HG03097 (cell line): Measurements from ENCODE around the gene SLC25A43.
"Not testable (repeated sequence)": the region's sequence is repeated elsewhere in the genome, so short reads cannot be mapped to it uniquely, and the experiment has no call there.

Experiments
- ATAC-seq: cut with Tn5 transposase; IDR thresholded peaks from one replicate; pipeline ENCODE4 v1.9.1; 2021; ENCODE audit not compliant: unreplicated experiment, low FRiP score

Gene SLC25A43

DNA sequence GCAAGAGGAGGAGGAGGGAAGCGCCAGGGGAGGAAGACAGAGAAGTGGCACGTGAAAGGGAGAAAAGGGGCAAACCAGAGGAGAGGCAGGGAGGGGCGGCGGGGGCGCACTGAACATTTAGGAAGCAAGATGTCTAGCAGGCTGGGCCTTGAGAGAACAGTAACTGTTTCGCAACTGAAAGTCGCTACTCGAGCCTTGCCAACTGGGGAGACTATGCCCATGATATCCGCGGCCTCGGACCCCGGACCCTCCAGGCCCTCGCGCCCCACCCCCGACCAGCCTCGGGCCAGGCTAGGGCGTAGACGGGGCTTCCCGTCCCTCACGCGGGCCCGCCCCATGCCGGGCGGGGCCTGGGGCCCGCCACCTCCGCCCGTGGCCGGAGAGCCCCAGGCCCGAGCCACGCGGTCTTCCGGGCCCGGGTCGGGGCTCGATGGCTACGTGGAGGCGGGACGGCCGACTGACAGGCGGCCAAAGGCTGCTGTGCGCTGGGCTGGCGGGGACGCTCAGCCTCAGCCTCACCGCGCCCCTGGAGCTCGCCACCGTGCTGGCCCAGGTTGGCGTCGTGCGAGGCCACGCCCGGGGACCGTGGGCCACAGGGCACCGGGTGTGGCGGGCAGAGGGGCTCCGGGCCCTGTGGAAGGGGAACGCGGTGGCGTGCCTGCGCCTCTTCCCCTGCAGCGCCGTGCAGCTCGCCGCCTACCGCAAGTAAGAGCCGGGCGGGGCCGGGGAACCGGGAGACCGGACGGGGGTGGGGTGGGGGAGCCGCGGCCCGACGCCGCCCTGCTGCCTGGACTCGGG, at the start of gene SLC25A43:
Gene SLC25A43 (plus strand): TSS at position 363 of the 798 bp plus-strand sequence. CDS start 68 bp downstream, at position 431.
- peak; percentile 79 for ATAC-seq

DNA sequence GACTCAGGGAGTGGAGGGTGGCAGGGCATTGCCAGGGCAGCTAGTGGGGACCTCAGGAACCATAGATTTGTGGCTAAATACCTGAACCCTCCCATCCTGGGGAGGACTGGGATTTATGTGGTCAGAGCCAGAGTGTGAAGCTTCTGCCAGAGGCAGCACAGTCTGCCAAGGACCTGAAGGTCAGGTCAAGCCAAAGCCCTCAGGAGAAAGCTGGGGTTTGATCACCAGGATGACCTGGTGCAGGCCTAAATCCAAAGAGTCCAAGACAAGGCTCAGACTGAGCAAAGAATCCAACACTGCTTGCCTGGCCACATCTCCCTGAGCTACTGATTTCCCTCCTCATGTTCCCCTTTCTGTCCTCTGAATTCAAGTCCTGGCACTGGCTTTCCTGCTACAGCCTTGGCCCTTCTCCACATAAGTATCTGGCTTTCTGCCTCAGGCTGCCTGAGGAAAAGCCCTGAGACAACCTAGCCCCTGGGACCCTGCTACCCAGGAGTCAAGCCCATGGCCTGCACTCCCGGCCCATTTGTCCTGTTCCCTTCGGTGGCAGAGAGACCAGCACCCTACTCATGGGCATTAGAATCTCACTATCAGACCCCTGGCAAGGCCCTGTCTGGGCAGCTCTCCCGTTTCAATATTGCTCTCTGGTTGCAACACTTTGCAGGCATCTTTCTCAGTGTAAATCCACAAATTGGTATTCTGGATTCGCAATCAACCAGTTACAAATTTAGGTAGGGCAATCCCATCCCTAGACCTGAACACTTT, 39.3 kb upstream of the SLC25A43 start:
- no peak for ATAC-seq

DNA sequence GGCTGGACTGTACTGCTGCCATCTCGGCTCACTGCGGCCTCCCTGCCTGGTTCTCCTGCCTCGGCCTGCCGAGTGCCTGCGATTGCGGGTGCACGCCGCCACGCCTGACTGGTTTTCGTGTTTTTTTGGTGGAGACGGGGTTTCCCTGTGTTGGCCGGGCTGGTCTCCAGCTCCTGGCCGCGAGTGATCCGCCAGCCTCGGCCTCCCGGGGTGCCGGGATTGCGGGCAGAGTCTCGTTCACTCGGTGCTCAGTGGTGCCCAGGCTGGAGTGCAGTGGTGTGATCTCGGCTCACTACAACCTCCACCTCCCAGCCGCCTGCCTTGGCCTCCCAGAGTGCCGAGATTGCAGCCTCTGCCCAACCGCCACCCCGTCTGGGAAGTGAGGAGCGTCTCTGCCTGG, 37.7 kb upstream of the SLC25A43 start:
- ATAC-seq = not testable (repeated sequence)

DNA sequence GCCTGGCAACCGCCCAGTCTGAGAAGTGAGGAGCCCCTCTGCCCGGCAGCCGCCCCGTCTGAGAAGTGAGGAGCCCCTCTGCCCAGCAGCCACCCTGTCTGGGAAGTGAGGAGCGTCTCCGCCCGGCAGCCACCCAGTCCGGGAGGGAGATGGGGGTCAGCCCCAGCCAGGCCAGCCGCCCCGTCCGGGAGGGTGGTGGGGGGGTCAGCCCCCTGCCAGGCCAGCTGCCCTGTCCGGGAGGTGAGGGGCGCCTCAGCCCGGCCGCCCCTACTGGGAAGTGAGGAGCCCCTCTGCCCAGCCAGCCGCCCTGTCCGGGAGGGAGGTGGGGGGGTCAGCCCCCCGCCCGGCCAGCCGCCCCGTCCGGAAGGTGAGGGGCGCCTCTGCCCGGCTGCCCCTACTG, 37.1 kb upstream of the SLC25A43 start:
- ATAC-seq = not testable (repeated sequence)

DNA sequence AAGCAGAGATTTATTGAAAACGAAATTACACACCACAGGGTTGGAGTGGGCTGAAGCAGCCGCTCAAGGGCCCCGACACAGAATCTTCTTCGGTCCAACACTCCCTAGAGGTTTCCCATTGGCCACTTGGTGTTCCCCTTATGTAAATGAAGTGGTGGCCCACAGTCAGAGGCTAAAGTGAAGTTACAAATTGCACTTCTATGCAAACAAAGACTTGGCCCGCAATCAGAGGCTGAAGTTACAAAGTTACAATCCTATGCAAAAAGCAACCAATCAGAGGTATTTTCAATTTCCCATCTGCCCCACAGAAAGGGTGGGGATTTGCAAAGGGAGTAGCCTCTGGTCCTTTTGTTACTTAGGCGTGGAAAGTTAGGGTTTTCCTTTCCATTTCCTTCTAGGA, 35.7 kb upstream of the SLC25A43 start:
- no peak for ATAC-seq

DNA sequence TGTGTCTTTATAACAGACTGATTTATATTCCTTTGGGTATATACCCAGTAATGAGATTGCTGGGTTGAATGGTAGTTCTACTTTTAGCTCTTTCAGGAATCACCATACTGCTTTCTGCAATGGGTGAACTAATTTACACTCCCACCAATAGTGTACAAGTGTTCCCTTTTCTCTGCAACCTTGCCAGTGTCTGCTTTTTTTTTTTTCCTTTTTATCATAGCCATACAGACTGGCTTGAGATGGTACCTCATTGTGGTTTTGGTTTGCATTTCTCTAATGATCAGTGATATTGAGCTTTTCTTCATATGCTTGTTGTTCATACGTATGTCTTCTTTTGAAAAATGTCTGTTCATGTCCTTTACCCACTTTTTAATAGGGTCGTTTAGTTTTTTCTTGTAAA, 27.3 kb upstream of the SLC25A43 start:
- not testable (repeated sequence) for ATAC-seq

DNA sequence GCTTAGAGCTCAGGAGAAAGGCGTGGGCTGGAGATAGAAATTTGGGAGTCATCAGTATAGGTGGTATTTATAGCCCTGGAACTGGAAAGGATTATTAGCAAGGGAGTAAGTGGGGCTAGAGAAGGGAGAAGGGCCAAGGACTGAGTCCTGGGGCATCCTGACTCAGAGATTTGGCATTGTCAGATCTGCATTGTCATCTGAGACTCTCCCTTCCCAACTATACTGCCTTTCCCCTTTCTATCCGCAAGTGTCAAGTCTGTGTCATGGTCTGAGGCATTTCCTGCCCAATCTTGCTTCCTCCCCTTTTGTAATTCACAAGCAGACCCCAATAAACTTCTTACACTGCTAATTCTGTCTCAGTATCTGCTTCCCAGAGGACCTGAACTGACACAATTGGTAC, 24.4 kb upstream of the SLC25A43 start:
- no peak for ATAC-seq

DNA sequence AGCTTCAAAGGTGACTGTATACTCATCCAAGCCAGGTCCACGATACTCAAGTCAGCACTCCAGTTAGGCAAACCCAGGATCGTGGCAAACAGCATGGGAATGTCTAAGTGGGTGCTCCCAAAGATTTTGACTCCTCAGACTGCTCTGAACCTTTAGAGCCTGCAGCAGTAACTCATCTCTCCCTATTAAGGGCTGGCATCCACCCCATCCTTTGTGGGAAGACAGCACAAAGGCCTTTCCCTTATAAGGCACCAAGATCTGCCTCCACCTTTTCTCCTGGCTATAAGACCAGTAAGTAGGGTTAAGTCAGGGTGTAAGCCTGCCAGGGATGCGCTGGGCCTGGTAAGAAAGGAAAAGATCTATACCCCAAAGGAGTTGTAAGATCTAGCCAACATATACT, 23.6 kb upstream of the SLC25A43 start:
- ATAC-seq = no peak

DNA sequence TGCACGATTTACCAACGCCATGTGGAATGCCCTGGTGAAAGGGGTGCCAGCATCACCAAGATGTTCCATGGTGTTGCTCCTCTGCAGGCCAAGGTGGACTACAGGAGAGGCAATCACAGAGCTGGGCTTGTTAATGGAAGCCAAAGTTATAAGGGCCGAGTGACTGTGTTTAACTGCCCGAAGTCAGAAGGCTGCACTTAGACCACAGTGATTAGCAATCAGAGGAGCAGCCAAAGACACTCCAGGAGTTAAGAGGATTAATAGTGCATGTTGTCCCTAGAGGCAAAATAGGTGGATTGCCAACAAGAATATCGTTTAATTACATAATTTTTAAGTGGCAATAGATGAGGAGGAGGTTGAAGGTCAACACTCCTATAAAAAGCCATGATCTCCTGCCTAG, 22.8 kb upstream of the SLC25A43 start:
- ATAC-seq = no peak

DNA sequence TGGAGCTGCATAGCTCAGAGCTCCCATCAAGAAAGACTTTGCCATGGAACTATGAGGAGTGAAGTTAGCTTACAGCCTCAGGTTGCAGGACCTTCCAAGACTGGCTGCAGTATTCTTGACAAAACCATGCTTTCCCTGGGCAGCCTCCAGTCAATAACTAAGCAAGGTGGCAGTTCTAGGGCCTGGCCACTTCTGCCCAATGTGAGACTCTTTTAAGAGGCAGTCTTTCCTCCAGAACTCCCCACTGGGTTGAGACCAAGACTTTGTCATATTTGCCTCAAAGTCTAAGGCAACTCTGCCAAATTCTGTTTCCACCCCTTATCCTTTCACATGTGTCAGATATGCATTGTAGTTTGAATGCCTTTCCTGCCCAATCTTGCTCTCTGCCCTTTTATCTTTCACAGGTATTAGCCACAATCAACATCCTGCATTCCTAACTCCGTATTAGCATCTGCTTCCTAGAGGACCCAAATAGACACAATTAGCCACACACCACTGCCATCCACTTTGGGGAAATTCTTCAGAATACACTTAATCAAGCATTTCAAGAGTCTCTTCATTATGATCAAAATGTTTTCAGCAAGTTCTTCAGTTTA, 17.7 kb upstream of the SLC25A43 start:
- no peak for ATAC-seq

DNA sequence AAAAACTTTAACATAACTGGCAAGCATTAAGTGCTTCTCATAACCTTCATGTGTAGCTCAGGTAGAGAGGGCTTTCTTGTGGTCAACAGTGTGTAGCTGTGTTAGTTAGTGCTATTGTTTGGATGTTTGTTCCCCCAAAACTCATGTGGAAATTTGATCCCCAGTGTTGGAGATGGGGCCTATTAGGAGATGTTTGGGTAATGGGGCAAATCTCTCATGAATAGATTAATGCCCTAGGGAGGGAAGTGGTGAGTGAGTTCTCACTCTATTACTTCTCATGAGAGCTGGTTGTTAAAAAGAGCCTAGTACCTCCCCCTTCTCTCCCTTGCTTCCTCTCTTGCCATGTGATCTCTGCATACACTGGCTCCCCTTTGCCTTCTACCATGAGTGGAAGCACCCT, 16.5 kb upstream of the SLC25A43 start:
- no peak for ATAC-seq

DNA sequence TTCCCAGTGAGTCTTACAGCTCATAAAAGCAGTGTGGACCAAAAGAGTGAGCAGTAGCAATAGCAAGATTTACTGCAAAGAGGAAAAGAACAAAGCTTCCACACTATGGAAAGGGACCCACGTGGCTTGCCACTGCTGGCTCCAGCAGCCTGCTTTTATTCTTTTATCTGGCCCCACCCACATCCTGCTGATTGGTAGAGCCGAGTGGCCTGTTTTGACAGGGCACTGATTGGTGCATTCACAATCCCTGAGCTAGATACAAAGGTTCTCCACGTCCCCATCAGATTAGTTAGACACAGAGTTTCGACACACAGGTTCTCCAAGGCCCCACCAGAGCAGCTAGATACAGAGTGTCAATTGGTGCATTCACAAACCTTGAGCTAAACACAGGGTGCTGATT, 12.5 kb upstream of the SLC25A43 start:
- ATAC-seq = not testable (repeated sequence)

DNA sequence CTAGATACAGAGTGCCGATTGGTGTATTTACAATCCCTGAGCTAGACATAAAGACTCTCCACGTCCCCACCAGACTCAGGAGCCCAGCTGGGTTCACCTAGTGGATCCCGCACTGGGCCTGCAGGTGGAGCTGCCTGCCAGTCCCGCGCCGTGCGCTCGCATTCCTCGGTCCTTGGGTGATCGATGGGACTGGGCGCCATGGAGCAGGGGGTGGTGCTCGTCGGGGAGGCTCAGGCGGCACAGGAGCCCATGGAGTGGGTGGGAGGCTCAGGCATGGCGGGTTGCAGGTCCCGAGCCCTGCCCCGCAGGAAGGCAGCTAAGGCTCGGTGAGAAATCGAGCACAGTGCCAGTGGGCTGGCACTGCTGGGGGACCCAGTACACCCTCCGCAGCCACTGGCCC, 11.7 kb upstream of the SLC25A43 start:
- not testable (repeated sequence) for ATAC-seq

DNA sequence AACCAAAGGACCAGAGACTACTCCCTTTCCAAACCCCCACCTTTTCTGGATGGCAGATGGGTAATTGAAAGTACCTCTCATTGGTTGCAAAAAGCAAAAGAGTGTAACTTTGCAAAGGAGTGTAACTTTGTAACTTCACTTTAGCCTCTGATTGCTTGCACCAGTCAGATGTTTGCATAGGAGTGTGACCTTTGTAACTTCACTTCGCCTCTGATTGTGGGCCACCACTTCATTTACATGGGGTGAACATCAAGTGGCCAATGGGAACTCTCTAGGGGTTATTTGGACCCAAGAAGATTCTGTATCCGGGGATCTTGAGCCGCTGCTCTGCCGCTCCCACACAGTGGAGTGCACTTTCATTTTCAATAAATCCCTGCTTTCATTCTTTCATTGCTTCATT, 9.9 kb upstream of the SLC25A43 start:
- no peak for ATAC-seq

DNA sequence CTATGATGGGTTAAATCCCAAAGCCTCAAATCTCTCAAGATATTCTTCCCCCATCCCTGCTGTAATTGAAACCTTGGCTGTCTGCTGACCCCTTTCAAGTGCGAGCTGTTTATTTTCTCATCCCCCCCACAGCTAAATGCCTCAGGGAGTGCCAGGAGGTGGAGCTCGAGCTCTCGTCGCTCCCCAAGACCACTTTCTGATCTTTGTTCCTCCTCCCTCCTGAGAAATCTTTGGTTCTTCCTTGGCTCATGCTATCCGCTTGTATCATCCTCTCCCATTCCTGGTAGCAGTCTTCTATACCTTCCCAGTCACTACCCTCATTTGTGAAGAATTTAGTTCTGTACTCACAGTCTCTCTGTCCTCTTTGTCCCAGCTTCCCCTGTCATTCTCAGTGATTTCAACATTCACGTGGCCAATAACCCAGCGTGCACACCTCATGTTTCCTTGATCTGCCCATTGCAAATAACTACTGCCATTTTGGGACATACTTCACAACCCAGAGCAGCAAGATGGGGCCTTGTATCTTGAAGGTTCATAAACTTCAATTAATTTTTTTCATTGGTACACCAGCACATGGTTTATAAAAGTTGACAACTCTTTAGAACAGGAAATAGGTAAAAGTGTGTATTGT, 9.2 kb upstream of the SLC25A43 start:
- no peak for ATAC-seq

DNA sequence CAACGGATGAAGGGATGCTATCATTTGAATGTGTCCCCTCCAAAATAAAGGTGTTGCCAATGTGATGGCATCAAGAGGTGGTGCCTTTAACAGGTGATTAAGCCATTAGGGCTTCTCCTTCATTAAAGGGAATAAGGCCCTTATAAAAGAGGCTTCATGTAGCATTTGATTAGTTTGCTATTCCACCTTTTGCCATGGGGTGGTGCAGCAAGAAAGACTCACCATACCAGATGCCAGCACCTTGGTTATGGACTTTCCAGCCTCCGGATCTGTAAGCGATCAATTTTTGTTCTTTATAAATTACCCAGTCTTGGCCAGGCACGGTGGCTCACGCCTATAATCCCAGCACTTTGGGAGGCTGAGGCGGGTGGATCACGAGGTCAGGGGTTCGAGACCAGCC, 7.9 kb upstream of the SLC25A43 start:
- ATAC-seq = no peak

DNA sequence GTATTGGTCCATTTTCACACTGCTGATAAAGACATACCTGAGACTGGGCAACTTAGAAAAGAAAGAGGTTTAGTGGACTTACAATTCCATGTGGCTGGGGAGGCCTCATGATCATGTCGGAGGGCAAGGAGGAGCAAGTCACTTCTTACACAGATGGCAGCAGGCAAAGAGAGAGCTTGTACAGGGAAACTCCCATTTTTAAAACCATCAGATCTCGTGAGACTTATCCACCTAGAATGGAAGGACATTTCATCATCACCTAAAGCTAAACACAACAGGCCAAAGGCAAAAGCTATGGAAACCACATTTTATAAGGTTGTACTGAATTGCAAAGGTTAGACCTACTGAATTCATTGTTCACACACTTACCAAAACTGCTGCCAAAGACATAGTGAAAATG, 6.0 kb upstream of the SLC25A43 start:
- ATAC-seq = no peak

DNA sequence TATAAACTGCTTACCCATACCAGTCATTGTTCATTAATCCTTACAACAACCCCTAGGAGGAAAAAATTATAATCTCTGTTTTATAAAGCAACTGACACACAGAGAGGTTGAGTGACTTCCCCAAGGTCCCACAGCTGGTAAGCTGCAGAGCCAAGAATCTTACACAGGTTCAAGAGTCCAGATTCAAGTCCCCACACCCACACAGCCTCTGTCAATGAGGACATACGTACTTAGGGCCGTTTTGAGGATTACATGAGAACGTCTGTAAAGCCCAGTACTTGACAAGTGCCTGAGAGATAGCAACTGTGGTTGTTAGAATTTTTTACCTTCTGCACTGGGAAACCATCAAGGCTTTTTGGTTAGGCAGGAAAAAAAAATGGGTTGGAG, 556 bp upstream of the SLC25A43 start:
- no peak for ATAC-seq

DNA sequence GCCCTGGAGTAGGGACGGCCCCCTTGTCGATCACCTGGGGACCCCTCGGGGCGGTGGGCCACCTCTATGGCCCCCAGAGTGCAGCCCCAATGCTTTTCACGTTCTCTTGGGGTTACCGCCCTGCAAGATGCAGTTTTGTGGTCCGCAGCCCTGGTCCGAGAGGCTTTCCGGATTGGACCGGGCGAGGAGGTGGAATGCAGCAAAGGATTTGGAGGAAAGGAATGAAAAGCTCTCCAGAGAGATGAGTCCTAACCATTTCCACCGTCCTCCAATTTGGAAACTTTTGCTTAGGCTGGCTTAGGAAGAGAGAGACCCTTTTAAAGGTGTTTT, 601 bp downstream of the SLC25A43 start:
- ATAC-seq = no peak

DNA sequence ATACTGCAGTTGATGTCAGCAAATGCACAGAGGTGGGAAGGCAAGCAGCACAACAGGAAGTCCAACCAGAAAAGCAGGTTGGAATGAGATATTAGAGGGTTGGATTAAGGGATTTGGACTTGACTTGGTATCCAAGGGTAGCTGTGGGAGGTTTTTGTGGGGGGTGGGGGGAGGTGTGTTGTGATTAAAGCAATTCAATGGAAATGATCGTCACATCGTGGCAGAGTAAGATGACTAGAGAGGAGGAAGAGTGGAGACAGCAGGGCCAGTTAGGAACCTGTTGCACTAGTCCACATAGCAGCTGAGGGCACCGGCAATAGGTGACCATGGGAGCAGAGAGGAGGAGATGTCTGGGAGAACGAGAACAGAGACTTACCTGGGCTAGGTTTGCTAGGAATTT, 2.4 kb downstream of the SLC25A43 start:
- no peak for ATAC-seq

DNA sequence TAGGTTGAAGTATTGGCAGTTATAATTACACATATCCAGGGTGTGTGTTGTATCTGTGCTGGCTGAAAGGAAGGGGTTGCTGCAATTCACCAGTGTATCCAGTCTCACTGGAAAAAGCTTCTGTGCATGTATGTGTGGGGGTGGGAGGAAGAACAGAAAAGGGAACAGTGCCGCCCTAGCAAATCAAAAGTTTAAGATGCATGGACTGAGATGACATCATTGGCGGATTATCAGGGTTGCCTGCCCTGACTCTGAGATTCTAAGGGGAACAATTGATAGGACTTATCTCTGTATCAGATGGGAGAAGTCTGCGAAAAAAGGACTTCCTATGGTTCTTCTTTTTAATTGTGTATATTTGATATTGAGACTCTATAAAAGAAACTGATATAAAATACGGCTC, 3.5 kb downstream of the SLC25A43 start:
- ATAC-seq = no peak
